Muscle of leg (tissue), 11 donors: ENCODE measurements around the gene CLN6. TPM values are rescaled to one million over a fixed set of nuclear protein-coding genes. Genes with fewer than 3 reads are reported as not detected.
"Not testable (repeated sequence)": the region's sequence is repeated elsewhere in the genome, so short reads cannot be mapped to it uniquely, and the experiment has no call there.

Experiments used
- DNase-seq: peaks from one replicate; pipeline ENCODE4 v3.0.0; 2013
- H3K27ac ChIP-seq: one replicate; pipeline ENCODE4 v1.5.1; 2013; ENCODE audit warnings: mild to moderate bottlenecking, low read length, control low read depth
- H3K27me3 ChIP-seq: one replicate; pipeline ENCODE4 v1.6.1; 2013; ENCODE audit warnings: low read length; ENCODE audit not compliant: control insufficient read depth, insufficient read depth
- H3K36me3 ChIP-seq: one replicate; pipeline ENCODE4 v1.6.1; 2013; ENCODE audit warnings: low read length; ENCODE audit not compliant: control insufficient read depth, insufficient read depth
- H3K4me1 ChIP-seq: one replicate; pipeline ENCODE4 v1.6.1; 2013; ENCODE audit warnings: low read length; ENCODE audit not compliant: control insufficient read depth, insufficient read depth
- H3K4me3 ChIP-seq: one replicate; pipeline ENCODE4 v1.5.1; 2013; ENCODE audit warnings: low read length, control low read depth
- H3K9me3 ChIP-seq: replicated peaks from 2 replicates; pipeline ENCODE4 v1.6.1; 2013; ENCODE audit warnings: low read depth, low read length; ENCODE audit not compliant: control insufficient read depth
- WGBS: methylation state at CpG from one replicate; pipeline ENCODE4 v1.1.5; 2013; ENCODE audit warnings: missing lambda C conversion rate; ENCODE audit not compliant: insufficient coverage; 5-methylcytosine and 5-hydroxymethylcytosine counted together
- polyA plus RNA-seq, 8 donors: library from polyadenylated mRNA; unstranded; fragments of 120-200 nt; gene quantifications; one replicate each; pipeline versions ENCODE4 v1.2.1 to v1.2.3, GENCODE V29; 2013; ENCODE audit warnings: inconsistent platforms in 1 of 8, low replicate concordance in 1 of 8; ENCODE audit not compliant: insufficient read length in 8 of 8, insufficient read depth in 1 of 8
- total RNA-seq: library from RNA; stranded (reverse); fragments of 120-200 nt; gene quantifications from one replicate; pipeline ENCODE4 v1.2.4, GENCODE V29; 2013

CLN6 gene
- total and polyA plus RNA-seq, 9 donors = 8.2 to 22.0 (median 16.5) TPM

DNA sequence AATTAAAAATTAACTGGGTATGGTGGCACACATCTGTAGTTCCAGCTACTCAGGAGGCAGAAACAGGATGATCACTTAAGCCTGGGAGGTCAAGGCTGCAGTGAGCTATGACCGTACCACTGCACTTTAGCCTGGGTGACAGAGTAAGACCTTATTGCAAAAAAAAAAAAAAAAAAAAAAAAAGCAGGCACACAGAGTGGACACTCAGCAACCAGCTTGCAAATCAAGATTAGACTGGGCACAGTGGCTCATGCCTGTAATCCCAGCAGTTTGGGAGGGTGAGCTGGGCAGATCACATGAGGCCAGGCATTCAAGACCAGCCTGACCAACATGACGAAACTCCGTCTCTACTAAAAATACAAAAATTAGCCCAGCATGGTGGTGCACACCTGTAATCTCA lies 5.4 kb downstream of the CLN6 start:
- no peaks in the 10 kb centered on the region for H3K27me3 ChIP-seq
- WGBS = no CpG with 5 or more reads among the region's 3 CpGs
- no peak overlapping the region for H3K4me3 ChIP-seq
- peaks cover 2% of the 10 kb centered on the region for H3K36me3 ChIP-seq
- H3K27ac ChIP-seq = no peak overlapping the region
- peaks cover 12% of the 10 kb centered on the region for H3K4me1 ChIP-seq
- DNase-seq = no peak
- H3K9me3 ChIP-seq = no peaks in the 10 kb centered on the region

DNA sequence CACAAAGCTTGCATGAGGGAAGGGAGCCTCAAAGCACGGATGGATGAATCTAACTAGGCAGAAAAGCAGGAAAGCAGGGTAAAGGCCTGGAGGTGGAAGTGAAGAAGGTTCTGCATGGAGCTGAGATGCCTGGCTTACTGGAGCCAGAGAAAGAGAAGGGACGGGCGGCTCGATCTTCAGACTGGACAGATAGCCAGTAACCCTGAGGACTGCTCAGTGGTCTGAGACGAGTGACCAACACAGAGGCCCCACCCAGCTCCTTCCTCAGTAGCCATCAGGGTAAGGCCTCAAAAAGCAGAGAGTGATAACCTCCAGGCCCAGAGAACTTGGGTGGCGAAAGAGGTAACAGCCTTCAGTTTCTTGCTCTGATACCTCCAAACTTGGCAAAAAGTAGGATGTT lies 6.4 kb downstream of the CLN6 start:
- Histone ChIP-seq H3K36me3 (peaks cover 8% of the 10 kb centered on the region), H3K4me3 (no peak overlapping the region), H3K9me3 (no peaks in the 10 kb centered on the region), H3K27ac (no peak overlapping the region), H3K4me1 (peaks cover 4% of the 10 kb centered on the region), H3K27me3 (no peaks in the 10 kb centered on the region)
- 90% methylated on average over 5 of the region's 6 CpGs for WGBS
- DNase-seq = no peak

DNA sequence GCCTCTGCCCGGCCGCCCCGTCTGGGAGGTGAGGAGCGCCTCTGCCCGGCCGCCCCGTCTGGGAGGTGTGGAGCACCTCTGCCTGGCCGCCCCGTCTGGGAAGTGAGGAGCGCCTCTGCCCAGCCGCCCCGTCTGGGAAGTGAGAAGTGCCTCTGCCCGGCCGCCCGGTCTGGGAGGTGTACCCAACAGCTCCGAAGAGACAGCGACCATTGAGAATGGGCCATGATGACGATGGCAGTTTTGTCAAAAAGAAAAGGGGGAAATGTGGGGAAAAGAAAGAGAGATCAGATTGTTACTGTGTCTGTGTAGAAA lies 7.1 kb downstream of the CLN6 start:
- 91% methylated on average over 16 of the region's 18 CpGs for WGBS
- not testable (repeated sequence) for H3K4me1 ChIP-seq, H3K27me3 ChIP-seq, H3K27ac ChIP-seq, H3K4me3 ChIP-seq, H3K9me3 ChIP-seq, DNase-seq
- peaks cover 11% of the 10 kb centered on the region for H3K36me3 ChIP-seq

DNA sequence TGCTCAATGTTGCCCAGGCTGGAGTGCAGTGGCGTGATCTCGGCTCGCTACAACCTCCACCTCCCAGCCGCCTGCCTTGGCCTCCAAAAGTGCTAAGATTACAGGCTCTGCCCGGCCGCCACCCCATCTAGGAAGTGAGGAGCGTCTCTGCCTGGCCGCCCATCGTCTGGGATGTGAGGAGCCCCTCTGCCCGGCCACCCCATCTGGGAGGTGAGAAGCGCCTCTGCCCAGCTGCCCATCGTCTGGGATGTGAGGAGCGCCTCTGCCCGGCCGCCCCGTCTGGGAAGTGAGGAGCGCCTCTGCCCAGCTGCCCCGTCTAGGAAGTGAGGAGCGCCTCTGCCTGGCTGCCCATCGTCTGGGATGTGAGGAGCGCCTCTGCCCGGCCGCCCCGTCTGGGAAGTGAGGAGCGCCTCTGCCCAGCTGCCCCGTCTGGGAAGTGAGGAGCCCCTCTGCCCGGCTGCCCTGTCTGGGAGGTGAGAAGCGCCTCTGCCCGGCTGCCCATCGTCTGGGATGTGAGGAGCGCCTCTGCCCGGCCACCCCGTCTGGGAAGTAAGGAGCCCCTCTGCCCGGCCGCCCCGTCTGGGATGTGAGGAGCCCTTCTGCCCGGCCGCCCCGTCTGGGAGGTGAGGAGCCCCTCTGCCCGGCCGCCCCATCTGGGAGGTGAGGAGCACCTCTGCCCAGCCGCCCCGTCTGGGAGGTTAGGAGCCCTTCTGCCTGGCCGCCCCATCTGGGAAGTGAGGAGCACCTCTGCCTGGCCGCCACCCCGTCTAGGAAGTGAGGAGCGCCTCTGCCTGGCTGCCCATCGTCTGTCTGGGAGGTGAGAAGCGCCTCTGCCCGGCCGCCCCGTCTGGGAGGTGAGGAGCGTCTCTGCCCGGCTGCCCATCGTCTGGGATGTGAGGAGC lies 7.7 kb downstream of the CLN6 start:
- H3K4me1 ChIP-seq, H3K9me3 ChIP-seq, H3K4me3 ChIP-seq, H3K27me3 ChIP-seq, H3K27ac ChIP-seq, DNase-seq: not testable (repeated sequence)
- WGBS = 84% methylated on average over 44 of the region's 55 CpGs
- peaks cover 13% of the 10 kb centered on the region for H3K36me3 ChIP-seq

DNA sequence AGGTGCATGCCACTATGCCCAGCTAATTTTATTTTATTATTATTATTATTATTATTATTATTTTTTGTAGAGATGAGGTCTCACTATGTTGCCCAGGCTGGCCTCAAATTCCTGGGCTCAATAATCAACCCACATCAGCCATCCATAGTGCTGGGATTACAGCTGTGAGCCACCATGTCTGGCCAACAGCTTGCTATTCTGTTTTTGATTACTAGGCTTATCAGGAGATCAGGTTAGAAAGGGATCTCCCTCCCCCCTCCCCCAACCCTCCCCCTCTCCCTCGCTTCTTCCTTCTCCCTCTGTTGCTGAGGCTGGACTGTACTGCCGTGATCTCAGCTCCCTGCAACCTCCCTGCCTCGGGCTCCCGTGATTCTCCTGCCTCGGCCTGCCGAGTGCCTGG lies 8.6 kb downstream of the CLN6 start:
- 92% methylated on average over 4 of the region's 6 CpGs for WGBS
- peaks cover 13% of the 10 kb centered on the region for H3K36me3 ChIP-seq

DNA sequence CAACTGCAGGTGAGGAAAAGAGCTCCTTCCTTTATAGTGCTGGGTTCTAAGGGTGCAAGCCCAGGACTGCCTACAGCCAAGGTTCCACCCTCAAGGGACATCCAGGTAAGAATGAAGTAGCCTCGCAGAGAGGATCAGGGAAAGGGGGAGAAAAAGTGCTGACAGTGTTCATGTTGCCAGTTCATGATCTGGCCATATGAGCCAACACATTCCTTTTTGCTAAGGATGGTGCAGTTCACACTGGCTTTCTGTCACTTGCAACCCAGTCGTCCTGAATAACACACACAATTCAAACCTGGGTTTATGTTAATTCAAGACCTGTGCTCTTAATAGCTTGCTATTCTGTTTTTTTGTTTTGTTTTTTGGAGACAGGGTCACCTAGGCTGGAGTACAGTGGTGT lies 9.0 kb downstream of the CLN6 start:
- Histone ChIP-seq H3K9me3 (no peaks in the 10 kb centered on the region), H3K4me1 (no peaks in the 10 kb centered on the region), H3K27ac (no peak overlapping the region), H3K4me3 (no peak overlapping the region), H3K36me3 (peaks cover 13% of the 10 kb centered on the region), H3K27me3 (no peaks in the 10 kb centered on the region)
- no peak for DNase-seq
- no CpG with 5 or more reads among the region's 2 CpGs for WGBS

More for the DNA sequence above, 8.6 kb downstream of the CLN6 start:
- H3K27ac ChIP-seq = no peak overlapping the region
- H3K27me3 ChIP-seq = no peaks in the 10 kb centered on the region
- H3K9me3 ChIP-seq = no peaks in the 10 kb centered on the region
- no peaks in the 10 kb centered on the region for H3K4me1 ChIP-seq
- no peak for DNase-seq
- H3K4me3 ChIP-seq = no peak overlapping the region

DNA sequence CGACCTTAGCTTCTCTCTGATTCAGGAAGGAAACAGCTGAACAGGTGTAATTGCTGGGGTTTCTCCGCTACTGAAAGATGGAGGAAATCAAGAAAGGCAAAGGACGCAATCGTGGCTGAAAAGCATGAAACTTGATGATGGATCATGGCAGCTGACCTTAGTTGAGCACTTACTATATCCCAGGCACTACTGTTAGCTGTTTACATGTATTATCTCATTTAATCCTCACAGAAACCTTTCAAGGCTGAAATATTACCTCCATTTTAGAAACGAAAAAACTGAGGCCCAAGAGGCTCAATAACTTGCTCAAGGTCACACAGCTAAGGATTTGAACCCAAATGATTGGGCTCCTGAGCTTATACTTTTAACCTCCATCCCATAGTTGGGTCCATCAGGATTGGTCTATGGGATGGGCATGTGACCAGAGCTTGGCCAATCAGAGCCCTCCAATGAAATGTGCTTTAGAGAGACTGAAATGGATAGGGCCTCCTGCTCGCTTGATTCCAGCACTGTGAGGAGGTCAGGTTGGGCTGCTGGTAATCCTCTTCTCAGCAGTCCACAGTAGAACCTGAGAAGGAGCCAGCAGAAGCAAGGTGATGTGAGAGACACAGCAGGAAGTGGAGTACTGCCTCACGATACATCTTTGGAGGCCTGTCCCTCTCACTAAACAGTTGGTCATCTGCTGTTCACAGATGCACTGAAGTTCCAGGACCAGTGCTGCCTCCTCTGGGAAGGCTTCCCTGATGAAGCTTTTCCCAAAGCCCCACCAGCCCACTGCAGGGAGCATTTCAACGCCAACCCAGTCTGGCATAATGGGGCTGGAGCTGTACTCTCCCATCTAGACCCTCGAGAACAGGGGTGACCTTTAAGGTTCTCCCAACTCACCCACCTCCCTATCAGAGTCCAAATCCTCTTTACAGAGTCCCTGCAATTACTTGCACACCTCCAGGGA lies 10.4 kb downstream of the CLN6 start:
- peaks cover 13% of the 10 kb centered on the region for H3K36me3 ChIP-seq
- H3K4me1 ChIP-seq = no peaks in the 10 kb centered on the region
- H3K27ac ChIP-seq = no peak overlapping the region
- WGBS = 91% methylated on average over 7 of the region's 9 CpGs
- DNase-seq = no peak
- no peak overlapping the region for H3K4me3 ChIP-seq
- H3K27me3 ChIP-seq = no peaks in the 10 kb centered on the region
- H3K9me3 ChIP-seq = no peaks in the 10 kb centered on the region

DNA sequence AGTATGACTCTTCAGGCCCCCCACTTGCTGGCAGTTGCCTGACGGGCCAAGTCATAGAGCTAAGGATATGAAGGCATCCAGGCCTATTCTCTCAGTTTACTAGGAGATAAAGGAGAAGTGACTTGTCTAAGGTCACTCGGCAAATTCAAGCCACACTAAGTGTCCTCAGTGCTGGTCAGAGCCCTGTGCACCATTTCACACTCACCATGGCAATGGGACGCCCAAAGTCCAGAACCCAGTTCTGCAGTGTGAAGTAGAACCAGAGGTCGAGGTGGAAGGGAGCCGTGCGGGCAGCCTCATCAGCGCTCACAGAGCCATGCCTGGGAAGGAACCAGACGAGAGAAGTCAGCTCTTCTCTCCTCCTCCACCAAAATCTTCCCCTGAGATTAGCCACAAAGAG lies 11.2 kb downstream of the CLN6 start:
- H3K4me3 ChIP-seq = no peak overlapping the region
- WGBS = 100% methylated on average over 1 of the region's 8 CpGs

DNA sequence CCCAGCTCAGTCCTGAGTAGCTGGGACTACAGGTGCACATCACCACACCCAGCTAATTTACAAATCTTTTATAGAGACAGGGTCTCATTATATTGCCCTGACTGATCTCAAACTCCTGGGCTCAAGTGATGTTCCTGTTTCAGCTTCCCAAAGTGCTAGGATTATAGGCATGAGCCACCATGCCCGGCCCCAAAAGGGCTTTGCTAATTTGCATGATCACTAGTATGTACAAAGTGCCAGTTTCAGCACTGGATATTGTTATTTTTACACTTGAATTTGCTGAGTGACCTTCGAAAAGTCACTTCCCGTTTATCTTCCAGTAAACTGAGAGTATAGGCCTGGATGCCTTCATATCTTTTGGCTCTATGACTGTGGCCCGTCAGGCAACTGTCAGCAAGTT lies 12.2 kb downstream of the CLN6 start:
- Histone ChIP-seq H3K27ac (no peak overlapping the region), H3K4me3 (no peak overlapping the region), H3K36me3 (peaks cover 13% of the 10 kb centered on the region), H3K4me1 (peaks cover 3% of the 10 kb centered on the region), H3K9me3 (no peaks in the 10 kb centered on the region), H3K27me3 (no peaks in the 10 kb centered on the region)
- WGBS = 88% methylated on average over 3 of the region's 4 CpGs
- DNase-seq = no peak

More for the DNA sequence above, 11.2 kb downstream of the CLN6 start:
- Histone ChIP-seq H3K9me3 (no peaks in the 10 kb centered on the region), H3K27me3 (no peaks in the 10 kb centered on the region), H3K27ac (no peak overlapping the region), H3K36me3 (peaks cover 13% of the 10 kb centered on the region), H3K4me1 (peaks cover 3% of the 10 kb centered on the region)
- DNase-seq = no peak

DNA sequence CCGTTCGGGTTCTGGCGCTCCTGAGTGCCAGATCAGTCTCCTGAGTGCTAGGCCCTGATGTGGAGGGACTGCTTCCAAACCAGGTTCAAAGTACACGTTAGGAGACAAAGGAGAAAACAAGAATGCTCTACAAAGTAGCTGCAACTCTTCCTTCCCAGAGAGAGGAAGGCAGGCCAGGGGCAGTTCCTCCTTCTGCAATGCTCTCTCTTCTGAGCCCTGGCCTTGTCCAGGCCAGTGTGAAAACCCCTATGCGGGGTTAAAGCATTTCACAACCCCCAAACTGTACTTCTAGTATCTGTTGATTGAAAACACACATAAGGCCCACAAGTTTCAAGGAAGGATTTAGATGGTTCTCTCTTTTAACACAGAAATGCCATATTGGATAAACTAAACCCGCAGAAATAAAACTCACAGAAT lies 14.7 kb downstream of the CLN6 start:
- H3K27ac ChIP-seq = no peak overlapping the region
- 33% methylated on average over 1 of the region's 6 CpGs for WGBS
- no peak for DNase-seq

More for the DNA sequence above, 14.7 kb downstream of the CLN6 start:
- Histone ChIP-seq H3K4me1 (peaks cover 14% of the 10 kb centered on the region), H3K9me3 (no peaks in the 10 kb centered on the region), H3K4me3 (no peak overlapping the region), H3K36me3 (peaks cover 16% of the 10 kb centered on the region), H3K27me3 (no peaks in the 10 kb centered on the region)
